Body of pancreas (tissue), 4 donors: ENCODE data around the gene CNKSR2. TPM values are rescaled to one million over a fixed set of nuclear protein-coding genes. Genes with fewer than 3 reads are reported as not detected.

Source experiments
- ATAC-seq: fragments of 150-250 bp; one replicate; pipeline ENCODE4 v1.9.1; 2016
- DNase-seq, 4 donors: peaks; one replicate each; pipeline ENCODE4 v3.0.0-alpha.2; 2019
- H3K27ac ChIP-seq, 4 donors: fragments of 200-600 bp; sonication (generic); 1 replicate in 3 of 4; 2 replicates in 1 of 4; pipeline versions ENCODE4 v1.5.1 to v1.6.1; 2016 to 2019; ENCODE audit warnings: mild to moderate bottlenecking in 1 of 4, mixed read lengths in 1 of 4, moderate library complexity in 1 of 4
- H3K27me3 ChIP-seq, 2 donors: fragments of 200-600 bp; sonication (generic); one replicate each; pipeline ENCODE4 v1.6.0; 2016; ENCODE audit warnings: mild to moderate bottlenecking in 1 of 2
- H3K36me3 ChIP-seq, 2 donors: fragments of 200-600 bp; sonication (generic); replicated peaks in 1 of 2; 2 replicates each; pipeline ENCODE4 v1.5.1; 2016; ENCODE audit warnings: low read depth in 2 of 2; ENCODE audit not compliant: insufficient read depth in 1 of 2
- H3K4me1 ChIP-seq: fragments of 200-600 bp; sonication (generic); one replicate; pipeline ENCODE4 v1.6.0; 2016
- H3K4me3 ChIP-seq, 2 donors: fragments of 200-600 bp; sonication (generic); 1 replicate in 1 of 2; 2 replicates in 1 of 2; pipeline ENCODE4 v1.5.1; 2016 to 2019
- H3K9me3 ChIP-seq, 3 donors: fragments of 200-600 bp; sonication (generic); 1 replicate in 2 of 3; 2 replicates in 1 of 3; pipeline ENCODE4 v1.5.1; 2016
- POLR2A ChIP-seq, 3 donors: fragments of 450-650 bp; IDR thresholded peaks; one replicate each; pipeline ENCODE4 v1.6.1; 2016; ENCODE audit warnings: antibody characterized with exemption in 3 of 3, mild to moderate bottlenecking in 2 of 3
- WGBS, 2 donors: methylation state at CpG; one replicate each; pipeline ENCODE4 v1.1.5; 2017; 5-methylcytosine and 5-hydroxymethylcytosine counted together
- intact Hi-C: fragments of 100-400 bp; cut with DNase I; formaldehyde crosslinking; loops from one replicate; pipeline ENCODE4 v1.15.1; 2023
- total RNA-seq, 2 donors: library from RNA; depleted of rRNA; stranded (reverse); fragments of >200 nt; gene quantifications; one replicate each; pipeline ENCODE4 v1.1.0, GENCODE V29; 2016
- TF ChIP-seq, protein P1 (sequence below), 7 experiments: fragments of 450-650 bp in 4 of 7; fragments of 200-600 bp in 3 of 7; sonication (generic) in 3 of 7; IDR thresholded peaks; one replicate each; pipeline ENCODE4 v1.5.1; 2016 to 2019; ENCODE audit warnings: antibody characterized with exemption in 7 of 7

The CNKSR2 gene
- total RNA-seq, 2 donors from 2014 or later = 9.9 to 60.0 TPM

DNA sequence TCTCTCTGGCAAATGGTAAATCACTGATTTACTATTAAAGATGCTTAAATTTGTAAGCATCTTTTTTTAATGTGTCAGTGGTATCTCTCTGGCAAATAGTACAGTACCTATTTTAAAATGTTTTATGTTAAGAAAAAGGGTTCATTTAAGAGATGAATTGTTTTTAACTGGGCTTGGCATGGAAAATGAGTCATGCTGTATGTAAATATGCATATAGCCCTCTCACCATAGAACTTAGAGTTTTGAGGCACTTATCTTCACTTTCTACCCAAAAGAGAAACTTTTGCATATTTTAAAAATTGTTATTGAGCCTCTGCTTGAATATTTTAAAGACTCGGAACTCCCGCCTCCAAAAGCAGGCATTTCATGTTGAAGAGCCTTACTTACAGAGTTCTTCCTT, 246.0 kb downstream of the CNKSR2 start:
- DNase-seq (no peak), ATAC-seq (no peak)
- H3K4me3 ChIP-seq = no peak overlapping the region
- H3K36me3 ChIP-seq = no peaks in the 10 kb centered on the region
- intact Hi-C loops = no loop called here
- 93 to 100% methylated on average over 2 of the region's 2 CpGs for WGBS, 2 donors
- H3K27me3 ChIP-seq = no peaks in the 10 kb centered on the region
- no peaks in the 10 kb centered on the region for H3K9me3 ChIP-seq
- no peaks in the 10 kb centered on the region for H3K4me1 ChIP-seq
- no peak for TF ChIP-seq POLR2A (IDR thresholded peaks at IDR 0.05)
- TF ChIP-seq, protein P1, sequence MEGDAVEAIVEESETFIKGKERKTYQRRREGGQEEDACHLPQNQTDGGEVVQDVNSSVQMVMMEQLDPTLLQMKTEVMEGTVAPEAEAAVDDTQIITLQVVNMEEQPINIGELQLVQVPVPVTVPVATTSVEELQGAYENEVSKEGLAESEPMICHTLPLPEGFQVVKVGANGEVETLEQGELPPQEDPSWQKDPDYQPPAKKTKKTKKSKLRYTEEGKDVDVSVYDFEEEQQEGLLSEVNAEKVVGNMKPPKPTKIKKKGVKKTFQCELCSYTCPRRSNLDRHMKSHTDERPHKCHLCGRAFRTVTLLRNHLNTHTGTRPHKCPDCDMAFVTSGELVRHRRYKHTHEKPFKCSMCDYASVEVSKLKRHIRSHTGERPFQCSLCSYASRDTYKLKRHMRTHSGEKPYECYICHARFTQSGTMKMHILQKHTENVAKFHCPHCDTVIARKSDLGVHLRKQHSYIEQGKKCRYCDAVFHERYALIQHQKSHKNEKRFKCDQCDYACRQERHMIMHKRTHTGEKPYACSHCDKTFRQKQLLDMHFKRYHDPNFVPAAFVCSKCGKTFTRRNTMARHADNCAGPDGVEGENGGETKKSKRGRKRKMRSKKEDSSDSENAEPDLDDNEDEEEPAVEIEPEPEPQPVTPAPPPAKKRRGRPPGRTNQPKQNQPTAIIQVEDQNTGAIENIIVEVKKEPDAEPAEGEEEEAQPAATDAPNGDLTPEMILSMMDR (IDR thresholded peaks at IDR 0.05) = no peak
- H3K27ac ChIP-seq = no peak overlapping the region

DNA sequence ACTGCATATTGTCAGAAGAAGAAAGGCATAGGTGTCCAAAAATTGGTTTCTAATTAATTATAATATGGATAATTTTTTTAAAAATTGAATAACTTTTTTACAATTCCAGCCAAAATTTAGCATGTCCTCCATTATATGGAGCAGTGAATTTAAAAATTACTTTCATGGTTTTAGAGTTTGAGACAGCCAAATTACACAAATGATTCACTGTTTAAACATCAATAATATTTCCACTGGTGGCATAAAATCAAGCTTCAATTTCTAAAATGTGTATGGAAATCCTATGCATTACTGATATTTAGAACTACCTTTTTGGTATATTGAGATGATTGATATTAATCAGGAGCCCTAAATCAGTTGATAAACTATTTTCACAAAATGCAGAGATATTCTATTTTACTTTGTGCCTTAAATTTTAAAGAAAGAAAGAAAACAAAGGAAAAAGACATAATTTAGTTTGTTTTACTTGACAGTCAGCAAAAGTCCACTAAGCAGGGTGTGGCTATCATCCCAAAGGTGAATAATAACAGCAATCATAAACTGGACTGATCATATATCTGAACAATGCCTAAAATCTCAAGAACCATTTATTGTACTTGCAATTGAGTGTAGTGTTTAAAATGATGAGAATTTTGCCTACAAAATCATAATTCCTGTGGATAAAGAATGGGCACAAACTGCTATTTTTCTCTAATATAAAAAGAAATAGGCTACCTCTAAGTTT, 249.7 kb downstream of the CNKSR2 start:
- DNase-seq (no peak), ATAC-seq (no peak)
- Histone ChIP-seq H3K27ac (no peak overlapping the region), H3K27me3 (no peaks in the 10 kb centered on the region), H3K36me3 (no peaks in the 10 kb centered on the region), H3K4me3 (no peak overlapping the region), H3K4me1 (no peaks in the 10 kb centered on the region), H3K9me3 (no peaks in the 10 kb centered on the region)
- intact Hi-C loops = no loop called here
- TF ChIP-seq POLR2A (IDR thresholded peaks at IDR 0.05) = no peak
- TF ChIP-seq, protein P1 (IDR thresholded peaks at IDR 0.05) = no peak

DNA sequence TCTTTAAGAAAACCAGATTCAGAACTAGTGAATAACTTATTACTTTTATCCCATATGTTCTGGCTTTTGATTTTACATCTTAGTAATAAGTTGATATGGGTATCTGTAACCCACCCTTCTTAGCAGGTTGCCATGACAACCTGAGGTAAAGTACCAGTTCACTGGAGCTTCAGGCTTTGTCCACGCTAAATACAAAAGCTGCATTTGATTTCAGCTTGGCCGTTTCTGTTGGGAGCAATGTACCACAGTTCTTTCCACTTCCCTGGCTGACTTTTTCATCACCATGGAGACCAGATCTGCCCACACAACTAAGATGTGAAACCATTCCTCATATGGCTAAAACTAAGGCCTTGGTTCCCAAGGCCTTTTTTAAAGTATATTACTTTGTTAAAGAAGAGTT, 257.8 kb downstream of the CNKSR2 start:
- H3K27me3 ChIP-seq = no peaks in the 10 kb centered on the region
- 51 to 57% methylated on average over 2 of the region's 2 CpGs for WGBS, 2 donors
- TF ChIP-seq POLR2A (IDR thresholded peaks at IDR 0.05) = no peak
- TF ChIP-seq, protein P1 (IDR thresholded peaks at IDR 0.05) = no peak
- intact Hi-C loops = no loop called here
- no peaks in the 10 kb centered on the region for H3K36me3 ChIP-seq
- no peak overlapping the region for H3K27ac ChIP-seq
- no peaks in the 10 kb centered on the region for H3K4me1 ChIP-seq
- H3K9me3 ChIP-seq = no peaks in the 10 kb centered on the region
- no peak for ATAC-seq
- H3K4me3 ChIP-seq = no peak overlapping the region
- DNase-seq = no peak

DNA sequence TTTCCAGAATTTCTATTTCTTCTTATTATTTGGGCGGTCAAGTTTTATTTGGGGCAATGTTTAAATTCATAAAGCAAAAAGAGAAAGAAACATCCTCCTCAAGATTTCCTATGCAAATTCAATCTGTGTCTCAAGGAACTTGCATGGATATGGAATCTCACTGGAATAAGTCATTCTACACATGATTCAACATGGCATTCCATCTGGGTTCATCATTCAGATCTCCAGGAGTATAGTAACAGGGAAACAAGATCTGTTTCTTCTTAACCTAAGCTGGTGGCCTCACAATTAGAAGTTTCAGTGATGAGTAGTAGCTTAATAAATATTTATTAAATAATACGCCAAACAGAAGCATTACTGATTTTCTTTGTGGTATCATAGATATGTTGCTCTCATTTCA, 264.1 kb downstream of the CNKSR2 start:
- ATAC-seq (no peak), DNase-seq (no peak)
- H3K4me3 ChIP-seq = no peak overlapping the region
- no peak overlapping the region for H3K27ac ChIP-seq
- H3K9me3 ChIP-seq = no peaks in the 10 kb centered on the region
- TF ChIP-seq POLR2A (IDR thresholded peaks at IDR 0.05) = no peak
- TF ChIP-seq, protein P1 (IDR thresholded peaks at IDR 0.05) = no peak
- 92 to 96% methylated on average over 2 of the region's 2 CpGs for WGBS, 2 donors
- H3K27me3 ChIP-seq = no peaks in the 10 kb centered on the region
- intact Hi-C loops = no loop called here
- no peaks in the 10 kb centered on the region for H3K36me3 ChIP-seq
- no peaks in the 10 kb centered on the region for H3K4me1 ChIP-seq

DNA sequence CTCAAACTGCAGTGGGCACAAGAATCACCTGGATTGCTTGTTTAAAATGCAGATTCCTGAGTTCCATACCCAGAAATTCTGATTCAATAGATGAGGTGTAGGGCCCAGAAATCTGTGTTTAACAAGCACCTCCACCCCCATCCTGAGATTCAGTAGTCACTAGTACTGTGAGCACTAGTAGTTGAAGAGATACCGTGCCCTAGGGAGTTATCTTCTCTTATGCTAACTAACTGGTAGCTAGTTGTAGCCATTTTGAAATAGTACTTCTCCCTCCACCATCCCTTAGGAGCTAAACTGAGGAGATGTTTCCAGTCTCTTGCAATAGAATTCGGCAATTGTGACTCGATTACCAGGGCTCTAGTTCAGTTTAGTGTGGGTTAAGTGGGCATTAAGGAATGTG, 265.6 kb downstream of the CNKSR2 start:
- H3K4me3 ChIP-seq = no peak overlapping the region
- WGBS, 2 donors = 83 to 88% methylated on average over 3 of the region's 3 CpGs
- H3K27ac ChIP-seq = no peak overlapping the region
- no peaks in the 10 kb centered on the region for H3K4me1 ChIP-seq
- intact Hi-C loops = no loop called here
- H3K27me3 ChIP-seq = no peaks in the 10 kb centered on the region
- no peaks in the 10 kb centered on the region for H3K9me3 ChIP-seq
- no peak for TF ChIP-seq POLR2A (IDR thresholded peaks at IDR 0.05)
- TF ChIP-seq, protein P1 (IDR thresholded peaks at IDR 0.05) = no peak
- H3K36me3 ChIP-seq = no peaks in the 10 kb centered on the region
- DNase-seq (no peak), ATAC-seq (no peak)
